BE2C (cell line): ENCODE data around the gene EFCAB10.

Experiments
- DNase-seq: peaks from one replicate; pipeline ENCODE4 v3.0.0-alpha.2; 2020
- H3K27me3 ChIP-seq: fragments of 250-450 bp; sonication (Bioruptor Pico); 2 replicates; pipeline ENCODE4 v1.5.1; 2020; ENCODE audit warnings: mild to moderate bottlenecking
- H3K36me3 ChIP-seq: fragments of 250-450 bp; sonication (Bioruptor Pico); 2 replicates; pipeline ENCODE4 v1.5.1; 2020; ENCODE audit warnings: mild to moderate bottlenecking
- H3K4me1 ChIP-seq: fragments of 250-450 bp; sonication (Bioruptor Pico); 2 replicates; pipeline ENCODE4 v1.5.1; 2020
- H3K4me3 ChIP-seq: 2 replicates; pipeline ENCODE4 v1.5.1; 2011; ENCODE audit warnings: low read depth, low read length
- H3K9me3 ChIP-seq: fragments of 250-450 bp; sonication (Bioruptor Pico); 2 replicates; pipeline ENCODE4 v1.5.1; 2020
- TF ChIP-seq, protein P1 (sequence below): IDR thresholded peaks from 2 replicates; pipeline ENCODE4 v1.5.1; 2012; ENCODE audit warnings: mild to moderate bottlenecking, low read depth, low read length

EFCAB10 gene

DNA sequence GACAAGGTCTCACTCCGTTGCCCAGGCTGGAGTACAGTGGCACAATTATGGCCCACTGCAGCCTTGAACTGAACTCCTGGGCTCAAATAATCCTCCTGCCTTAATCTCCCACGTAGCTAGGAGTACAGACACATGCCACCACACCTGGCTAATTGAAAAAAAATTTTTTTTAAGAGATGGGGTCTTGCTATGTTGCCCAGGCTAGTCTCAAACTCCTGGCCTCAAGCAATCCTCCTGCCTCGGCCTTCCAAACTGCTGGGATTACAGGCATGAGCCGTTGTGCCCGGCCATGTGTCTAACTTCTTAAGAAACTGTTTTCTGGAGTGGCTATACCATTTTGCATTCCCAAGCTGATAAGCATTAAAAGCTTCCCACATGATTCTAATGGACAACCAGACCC, 9.5 kb upstream of the EFCAB10 start:
- H3K27me3 ChIP-seq: no peaks in the 10 kb centered on the region
- H3K4me3 ChIP-seq: no peak overlapping the region
- TF ChIP-seq, protein P1, sequence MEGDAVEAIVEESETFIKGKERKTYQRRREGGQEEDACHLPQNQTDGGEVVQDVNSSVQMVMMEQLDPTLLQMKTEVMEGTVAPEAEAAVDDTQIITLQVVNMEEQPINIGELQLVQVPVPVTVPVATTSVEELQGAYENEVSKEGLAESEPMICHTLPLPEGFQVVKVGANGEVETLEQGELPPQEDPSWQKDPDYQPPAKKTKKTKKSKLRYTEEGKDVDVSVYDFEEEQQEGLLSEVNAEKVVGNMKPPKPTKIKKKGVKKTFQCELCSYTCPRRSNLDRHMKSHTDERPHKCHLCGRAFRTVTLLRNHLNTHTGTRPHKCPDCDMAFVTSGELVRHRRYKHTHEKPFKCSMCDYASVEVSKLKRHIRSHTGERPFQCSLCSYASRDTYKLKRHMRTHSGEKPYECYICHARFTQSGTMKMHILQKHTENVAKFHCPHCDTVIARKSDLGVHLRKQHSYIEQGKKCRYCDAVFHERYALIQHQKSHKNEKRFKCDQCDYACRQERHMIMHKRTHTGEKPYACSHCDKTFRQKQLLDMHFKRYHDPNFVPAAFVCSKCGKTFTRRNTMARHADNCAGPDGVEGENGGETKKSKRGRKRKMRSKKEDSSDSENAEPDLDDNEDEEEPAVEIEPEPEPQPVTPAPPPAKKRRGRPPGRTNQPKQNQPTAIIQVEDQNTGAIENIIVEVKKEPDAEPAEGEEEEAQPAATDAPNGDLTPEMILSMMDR: no peak
- no peaks in the 10 kb centered on the region for H3K36me3 ChIP-seq
- DNase-seq: no peak
- H3K9me3 ChIP-seq: no peaks in the 10 kb centered on the region
- no peaks in the 10 kb centered on the region for H3K4me1 ChIP-seq

DNA sequence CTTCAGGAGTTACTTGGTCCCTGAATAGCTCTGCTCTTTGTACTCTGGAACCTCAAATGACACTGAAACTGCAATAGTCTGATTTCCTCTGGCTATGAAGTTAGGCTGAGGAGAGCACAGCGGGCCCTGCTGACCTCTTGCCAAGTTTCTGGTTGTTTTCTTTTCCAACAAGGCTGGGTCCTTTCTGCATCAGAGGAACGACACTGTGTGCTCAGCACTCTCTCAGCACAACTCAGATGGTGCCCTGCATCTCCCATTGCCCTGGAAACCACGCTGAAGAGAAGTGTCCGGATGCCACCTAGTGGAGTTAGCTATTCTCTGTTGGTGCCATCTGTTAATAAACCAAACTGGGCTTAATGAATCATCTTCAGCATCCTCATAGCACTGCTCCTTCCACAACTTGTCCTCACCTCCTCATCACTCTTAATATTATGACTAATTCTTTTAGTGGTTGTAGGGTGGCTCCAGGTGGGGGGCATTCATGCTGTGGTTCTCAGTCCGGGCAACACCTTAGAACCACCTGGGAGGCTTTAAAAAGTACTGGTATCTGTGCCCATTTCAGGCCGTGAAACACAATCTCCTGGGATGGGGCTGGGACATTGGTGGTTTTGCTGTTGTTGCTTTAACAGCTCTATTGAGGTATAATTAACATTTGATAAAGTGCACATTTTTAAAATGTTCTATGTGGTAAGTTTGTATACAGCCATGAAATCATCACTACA, 8.2 kb upstream of the EFCAB10 start:
- Histone ChIP-seq H3K27me3 (no peaks in the 10 kb centered on the region), H3K9me3 (no peaks in the 10 kb centered on the region), H3K4me3 (no peak overlapping the region), H3K36me3 (no peaks in the 10 kb centered on the region), H3K4me1 (no peaks in the 10 kb centered on the region)
- peak; percentile 72 for DNase-seq
- TF ChIP-seq, protein P1: peak; percentile 89

DNA sequence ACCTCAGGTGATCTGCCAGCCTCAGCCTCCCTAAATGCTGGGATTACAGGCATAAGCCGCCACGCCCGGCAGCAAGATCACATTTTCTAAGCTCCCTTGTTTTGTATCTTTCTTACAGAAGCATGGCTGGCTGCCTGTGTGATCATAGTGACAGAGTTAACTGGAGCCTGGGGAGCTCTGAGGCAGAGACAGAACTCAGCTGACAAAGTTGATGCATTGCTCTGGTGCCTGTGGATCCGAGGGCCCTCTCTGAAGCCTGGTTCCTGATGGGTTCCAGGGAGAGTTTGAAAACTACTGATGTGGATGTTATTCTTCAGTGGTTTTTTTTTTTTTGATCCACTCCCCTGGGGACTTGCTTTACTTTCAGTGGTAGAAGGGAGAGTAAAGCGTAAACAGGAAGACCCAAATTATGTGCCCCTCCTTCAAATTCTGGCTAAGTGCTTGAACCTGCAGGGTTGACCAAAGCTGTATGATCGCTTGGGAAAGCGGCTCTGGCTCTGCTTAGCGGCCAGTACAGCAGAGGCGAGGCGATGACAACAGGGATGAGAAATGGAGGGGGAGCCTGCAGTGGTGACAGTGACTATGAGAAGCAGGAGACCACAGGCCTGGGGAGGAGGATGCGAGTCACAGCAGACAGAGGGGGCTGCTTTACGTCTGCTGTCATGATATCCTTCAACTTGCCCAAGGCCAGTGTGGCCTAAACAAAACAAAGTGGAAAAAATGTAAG, 6.8 kb upstream of the EFCAB10 start:
- TF ChIP-seq, protein P1: no peak
- Histone ChIP-seq H3K4me3 (no peak overlapping the region), H3K9me3 (no peaks in the 10 kb centered on the region), H3K36me3 (no peaks in the 10 kb centered on the region), H3K27me3 (no peaks in the 10 kb centered on the region), H3K4me1 (no peaks in the 10 kb centered on the region)
- DNase-seq: peak; percentile 57

DNA sequence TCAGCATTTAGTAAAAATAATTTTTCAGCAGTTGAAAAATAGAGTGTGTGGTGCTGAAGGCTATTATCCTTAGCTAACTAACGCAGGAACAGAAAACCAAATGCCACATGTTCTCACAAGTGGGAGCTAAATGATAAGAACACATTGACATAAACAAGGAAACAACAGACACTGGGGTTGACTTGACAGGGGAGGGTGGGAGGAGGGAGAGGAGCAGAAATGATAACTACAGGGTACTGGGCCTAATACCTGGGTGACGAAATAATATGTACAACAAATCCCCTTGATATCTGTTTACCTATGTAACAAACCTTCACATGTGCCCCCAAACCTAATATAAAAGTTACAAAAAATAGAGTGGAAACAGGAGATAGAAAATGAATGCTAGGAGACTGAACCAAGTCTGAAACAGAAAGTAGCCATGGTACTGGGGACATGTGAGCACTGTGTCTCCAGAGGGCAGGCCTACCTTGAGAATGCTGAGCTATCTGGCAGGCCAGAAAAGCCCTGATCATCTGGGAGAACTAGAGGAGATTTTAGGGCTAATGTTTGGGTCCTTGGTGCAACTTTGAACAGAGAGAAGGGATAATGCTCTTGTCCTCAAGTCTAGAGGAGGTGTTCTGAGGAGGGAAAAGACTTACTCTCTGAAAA, 4.7 kb upstream of the EFCAB10 start:
- TF ChIP-seq, protein P1: no peak
- Histone ChIP-seq H3K4me3 (no peak overlapping the region), H3K4me1 (no peaks in the 10 kb centered on the region), H3K27me3 (no peaks in the 10 kb centered on the region), H3K36me3 (no peaks in the 10 kb centered on the region), H3K9me3 (no peaks in the 10 kb centered on the region)
- DNase-seq: no peak

DNA sequence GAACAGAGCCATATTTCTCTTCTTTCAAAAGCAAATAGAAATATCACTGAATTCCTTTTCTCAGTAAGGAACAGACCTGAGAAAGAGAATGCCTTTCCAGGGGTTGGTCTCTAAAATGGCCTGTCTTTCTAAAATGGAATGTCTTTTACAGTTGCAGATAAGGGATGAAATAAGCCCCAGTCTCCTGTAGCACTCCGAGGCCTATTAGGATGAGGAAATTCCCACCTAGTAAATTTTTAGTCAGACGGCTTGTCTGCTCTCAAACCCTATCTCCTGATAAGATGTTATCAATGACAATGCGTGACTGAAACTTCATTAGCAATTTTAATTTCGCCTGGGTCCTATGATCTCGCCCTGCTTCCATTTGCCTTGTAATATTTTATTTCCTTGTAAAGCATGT, 2.9 kb upstream of the EFCAB10 start:
- Histone ChIP-seq H3K4me3 (no peak overlapping the region), H3K9me3 (no peaks in the 10 kb centered on the region), H3K27me3 (no peaks in the 10 kb centered on the region), H3K36me3 (no peaks in the 10 kb centered on the region), H3K4me1 (no peaks in the 10 kb centered on the region)
- TF ChIP-seq, protein P1: no peak
- DNase-seq: no peak
